HFFc6 (cell line): ENCODE results near the gene COL4A1. TPM values are rescaled to one million over a fixed set of nuclear protein-coding genes. Genes with fewer than 3 reads are reported as not detected.

Experiments
- DNase-seq: peaks from one replicate; pipeline ENCODE4 v3.0.0-alpha.2; 2018
- H3K27ac Mint-ChIP-seq: 2 replicates; pipeline ENCODE4 v1.8.0; 2020; ENCODE audit warnings: mild to moderate bottlenecking, mixed read lengths
- H3K27me3 Mint-ChIP-seq: 2 replicates; pipeline ENCODE4 v1.8.0; 2021; ENCODE audit warnings: mild to moderate bottlenecking, moderate library complexity, mixed read lengths; ENCODE audit not compliant: insufficient read depth
- H3K36me3 Mint-ChIP-seq: 2 replicates; pipeline ENCODE4 v1.8.0; 2021; ENCODE audit warnings: low read depth, mixed read lengths
- H3K4me1 Mint-ChIP-seq: 2 replicates; pipeline ENCODE4 v1.8.0; 2020; ENCODE audit warnings: low read depth, mixed read lengths
- H3K4me3 Mint-ChIP-seq: 2 replicates; pipeline ENCODE4 v1.8.0; 2020; ENCODE audit warnings: mild to moderate bottlenecking, moderate library complexity, mixed read lengths
- H3K9me3 Mint-ChIP-seq: 2 replicates; pipeline ENCODE4 v1.8.0; 2020; ENCODE audit warnings: mild to moderate bottlenecking, mixed read lengths
- total RNA-seq, 6 experiments: library from RNA; stranded (reverse); fragmentation: NEBNext Ultra II Directional; extraction: Animal tissue kit (Norgen Biotek cat#: 25700); gene quantifications; 2 replicates in 1 of 6; 3 replicates in 5 of 6; pipeline ENCODE4 v1.2.3, GENCODE V29; 2021
- TF ChIP-seq, protein P1 (sequence below): fragments of 200-600 bp; sonication (generic); IDR thresholded peaks from 2 replicates; pipeline ENCODE4 v1.5.0; 2021; ENCODE audit warnings: antibody characterized with exemption, mild to moderate bottlenecking

COL4A1 gene
- total RNA-seq, 6 experiments from 2014 or later: 137 to 328 (median 148) TPM

DNA sequence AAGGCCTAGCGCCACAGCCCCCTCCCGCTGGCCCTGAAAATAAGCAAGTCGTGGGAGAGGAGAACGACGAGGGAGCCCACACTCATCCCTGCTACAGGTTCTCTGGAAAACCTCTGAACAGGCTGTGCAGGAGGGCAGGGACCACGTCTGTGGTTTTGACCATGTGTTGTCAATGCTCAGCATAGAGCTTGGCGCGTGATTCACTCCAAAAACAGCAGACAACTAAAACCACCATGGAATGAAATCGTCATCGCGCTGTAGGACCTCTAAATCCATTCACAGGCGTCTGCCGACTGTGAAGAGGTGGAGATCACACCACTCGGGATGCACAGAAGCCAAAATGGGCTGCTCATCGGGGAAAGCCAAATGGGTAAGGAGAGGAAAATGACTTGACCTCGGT, 121.3 kb downstream of the COL4A1 start:
- H3K4me1 Mint-ChIP-seq: peaks cover 13% of the 10 kb centered on the region
- no peak for DNase-seq
- H3K36me3 Mint-ChIP-seq: peaks cover 29% of the 10 kb centered on the region
- no peak overlapping the region for H3K4me3 Mint-ChIP-seq
- TF ChIP-seq, protein P1, sequence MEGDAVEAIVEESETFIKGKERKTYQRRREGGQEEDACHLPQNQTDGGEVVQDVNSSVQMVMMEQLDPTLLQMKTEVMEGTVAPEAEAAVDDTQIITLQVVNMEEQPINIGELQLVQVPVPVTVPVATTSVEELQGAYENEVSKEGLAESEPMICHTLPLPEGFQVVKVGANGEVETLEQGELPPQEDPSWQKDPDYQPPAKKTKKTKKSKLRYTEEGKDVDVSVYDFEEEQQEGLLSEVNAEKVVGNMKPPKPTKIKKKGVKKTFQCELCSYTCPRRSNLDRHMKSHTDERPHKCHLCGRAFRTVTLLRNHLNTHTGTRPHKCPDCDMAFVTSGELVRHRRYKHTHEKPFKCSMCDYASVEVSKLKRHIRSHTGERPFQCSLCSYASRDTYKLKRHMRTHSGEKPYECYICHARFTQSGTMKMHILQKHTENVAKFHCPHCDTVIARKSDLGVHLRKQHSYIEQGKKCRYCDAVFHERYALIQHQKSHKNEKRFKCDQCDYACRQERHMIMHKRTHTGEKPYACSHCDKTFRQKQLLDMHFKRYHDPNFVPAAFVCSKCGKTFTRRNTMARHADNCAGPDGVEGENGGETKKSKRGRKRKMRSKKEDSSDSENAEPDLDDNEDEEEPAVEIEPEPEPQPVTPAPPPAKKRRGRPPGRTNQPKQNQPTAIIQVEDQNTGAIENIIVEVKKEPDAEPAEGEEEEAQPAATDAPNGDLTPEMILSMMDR: no peak
- peaks cover 2% of the 10 kb centered on the region; the same call in 1 of the 2 replicates for H3K27me3 Mint-ChIP-seq
- no peak overlapping the region for H3K27ac Mint-ChIP-seq
- H3K9me3 Mint-ChIP-seq: no peaks in the 10 kb centered on the region

GRCh38 chr13:110183910-110184309, 123.0 kb downstream of the COL4A1 start:
- Mint-ChIP-seq H3K36me3 (peaks cover 34% of the 10 kb centered on the region), H3K27ac (no peak overlapping the region), H3K4me3 (no peak overlapping the region)

DNA sequence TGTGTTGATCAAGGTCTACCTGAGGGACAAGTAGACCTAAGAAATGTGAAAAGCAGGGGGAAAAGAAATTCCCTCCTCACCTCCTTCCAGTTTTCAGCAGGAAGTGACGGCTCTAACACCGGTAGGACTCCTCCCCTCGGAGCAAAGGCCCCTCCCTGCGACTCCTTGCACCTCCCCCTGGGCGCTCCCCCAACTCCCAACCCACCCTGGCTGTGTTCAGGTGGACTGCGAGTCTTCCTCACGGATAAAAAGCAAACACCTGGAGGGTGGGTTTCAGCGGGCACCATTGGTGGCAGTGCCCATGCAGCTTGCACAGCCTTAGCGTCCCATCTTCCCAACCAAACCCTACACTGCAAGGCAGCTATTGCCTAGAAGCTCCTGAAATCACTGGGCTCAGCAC, 124.5 kb downstream of the COL4A1 start:
- H3K36me3 Mint-ChIP-seq: peaks cover 33% of the 10 kb centered on the region
- H3K9me3 Mint-ChIP-seq: no peaks in the 10 kb centered on the region
- H3K4me3 Mint-ChIP-seq: no peak overlapping the region
- H3K4me1 Mint-ChIP-seq: peaks cover under 1% of the 10 kb centered on the region
- H3K27me3 Mint-ChIP-seq: peaks cover 2% of the 10 kb centered on the region; the same call in 1 of the 2 replicates
- no peak overlapping the region for H3K27ac Mint-ChIP-seq
- TF ChIP-seq, protein P1: no peak
- no peak for DNase-seq

More at GRCh38 chr13:110183910-110184309, 123.0 kb downstream of the COL4A1 start:
- H3K4me1 Mint-ChIP-seq: peaks cover 13% of the 10 kb centered on the region
- TF ChIP-seq, protein P1: no peak
- DNase-seq: peak; percentile 1
- H3K9me3 Mint-ChIP-seq: no peaks in the 10 kb centered on the region
- H3K27me3 Mint-ChIP-seq: peaks cover 2% of the 10 kb centered on the region; the same call in 1 of the 2 replicates

DNA sequence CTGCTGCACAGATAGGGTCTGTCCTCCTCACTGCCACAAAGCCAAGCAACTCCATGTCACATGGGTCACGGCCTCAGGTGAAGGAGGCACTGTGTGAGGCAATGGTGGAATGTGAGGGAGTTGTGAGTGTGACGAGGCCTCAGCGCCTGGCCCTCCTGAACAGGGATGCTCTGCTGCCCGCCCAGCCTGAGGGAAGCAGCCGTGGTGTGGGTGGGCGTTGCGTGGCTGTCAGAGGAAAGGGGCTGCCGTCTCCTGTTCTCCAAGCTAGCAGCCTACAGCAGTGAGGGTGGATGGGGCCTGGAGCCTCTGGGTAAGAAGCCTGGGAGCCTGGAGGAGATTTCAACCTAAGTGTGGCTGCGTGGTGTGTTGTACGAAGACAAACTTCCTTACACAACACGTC, 125.0 kb downstream of the COL4A1 start:
- Mint-ChIP-seq H3K4me1 (no peaks in the 10 kb centered on the region), H3K9me3 (no peaks in the 10 kb centered on the region), H3K36me3 (peaks cover 33% of the 10 kb centered on the region), H3K27me3 (peaks cover 2% of the 10 kb centered on the region; the same call in 1 of the 2 replicates), H3K27ac (no peak overlapping the region), H3K4me3 (no peak overlapping the region)
- TF ChIP-seq, protein P1: no peak
- DNase-seq: no peak

DNA sequence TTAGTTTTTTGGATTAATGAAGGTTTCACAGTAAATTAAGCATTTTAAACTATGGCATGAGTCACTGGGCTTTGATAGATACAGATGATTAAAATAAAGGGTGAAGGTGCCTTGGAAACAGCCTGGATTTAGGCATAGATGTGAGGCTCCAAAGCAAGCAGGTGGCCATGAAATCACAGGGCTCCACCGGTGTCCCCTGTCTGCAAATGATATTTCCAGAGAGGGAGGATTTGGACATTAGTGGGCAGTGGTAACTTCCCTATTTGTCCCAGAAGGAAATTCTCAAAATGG, 127.2 kb downstream of the COL4A1 start:
- H3K36me3 Mint-ChIP-seq: peaks cover 30% of the 10 kb centered on the region
- H3K27ac Mint-ChIP-seq: no peak overlapping the region
- peaks cover 4% of the 10 kb centered on the region; the same call in 1 of the 2 replicates for H3K27me3 Mint-ChIP-seq
- no peak for DNase-seq
- no peak overlapping the region for H3K4me3 Mint-ChIP-seq
- H3K4me1 Mint-ChIP-seq: no peaks in the 10 kb centered on the region
- TF ChIP-seq, protein P1: no peak
- H3K9me3 Mint-ChIP-seq: no peaks in the 10 kb centered on the region
